Left forelimb (tissue), 1 donor: Measurements from ENCODE around the gene GPR78.

Source experiments
- DNase-seq: peaks from one replicate; pipeline ENCODE4 v3.0.0-alpha.2; 2018; ENCODE audit warnings: low spot score

The GPR78 gene

DNA sequence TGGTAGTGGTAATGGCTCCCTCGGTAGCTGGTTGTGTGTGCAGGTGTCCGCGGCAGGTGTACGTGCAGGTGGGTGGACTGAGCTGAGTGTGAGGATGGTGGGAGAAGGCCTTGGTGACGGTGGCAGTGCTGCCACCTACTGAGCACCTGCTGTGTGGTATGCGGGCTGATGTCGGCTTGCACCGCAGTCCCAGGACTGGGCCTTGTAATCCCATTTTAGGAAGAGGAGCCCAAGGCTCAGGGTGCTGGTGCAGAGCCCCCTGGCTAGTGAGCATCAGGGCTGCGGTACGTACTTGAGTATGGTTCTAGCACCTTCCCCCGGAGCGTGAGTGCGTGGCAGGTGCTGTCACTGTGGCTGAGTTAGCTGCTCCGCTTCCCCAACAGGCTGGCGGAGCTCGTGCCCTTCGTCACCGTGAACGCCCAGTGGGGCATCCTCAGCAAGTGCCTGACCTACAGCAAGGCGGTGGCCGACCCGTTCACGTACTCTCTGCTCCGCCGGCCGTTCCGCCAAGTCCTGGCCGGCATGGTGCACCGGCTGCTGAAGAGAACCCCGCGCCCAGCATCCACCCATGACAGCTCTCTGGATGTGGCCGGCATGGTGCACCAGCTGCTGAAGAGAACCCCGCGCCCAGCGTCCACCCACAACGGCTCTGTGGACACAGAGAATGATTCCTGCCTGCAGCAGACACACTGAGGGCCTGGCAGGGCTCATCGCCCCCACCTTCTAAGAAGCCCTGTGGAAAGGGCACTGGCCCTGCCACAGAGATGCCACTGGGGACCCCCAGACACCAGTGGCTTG, 6.7 kb downstream of the GPR78 start:
- no peak for DNase-seq

DNA sequence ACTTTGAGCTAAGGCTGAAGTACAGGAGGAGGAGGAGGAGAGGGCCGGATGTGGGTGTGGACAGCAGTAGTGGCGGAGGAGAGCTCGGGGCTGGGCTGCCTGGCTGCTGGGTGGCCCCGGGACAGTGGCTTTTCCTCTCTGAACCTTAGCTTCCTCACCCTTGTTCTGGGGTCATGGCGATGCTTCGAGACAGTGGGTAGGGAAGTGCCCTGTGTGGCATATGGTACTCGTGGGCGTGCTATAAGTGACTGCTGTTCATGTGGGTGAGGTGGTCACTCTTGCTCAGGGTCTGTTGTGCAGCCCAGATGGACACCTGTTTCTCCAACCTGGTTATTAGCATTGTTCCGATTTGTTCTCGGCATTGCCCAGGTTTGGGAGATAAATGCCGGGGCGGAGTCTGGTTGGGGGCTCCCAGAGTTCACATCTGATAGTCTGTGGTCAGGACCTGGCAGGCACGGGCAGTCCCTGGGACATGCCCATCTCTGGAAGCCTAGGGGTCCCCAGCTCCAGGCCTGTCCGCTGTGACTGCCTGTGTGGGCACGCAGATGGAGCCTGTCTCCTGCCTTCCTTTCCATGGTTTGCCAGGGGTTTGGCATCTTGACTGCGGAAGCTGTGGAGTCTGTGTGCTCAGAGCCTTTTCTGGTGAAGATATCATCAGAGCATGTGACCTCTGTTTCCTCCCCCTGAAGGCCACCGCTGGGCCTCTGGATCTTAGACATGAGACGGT, 7.4 kb downstream of the GPR78 start:
- no peak for DNase-seq

- no peak for DNase-seq
Observed at GRCh38 chr4:8588196-8588470, 7.9 kb downstream of the GPR78 start.

DNA sequence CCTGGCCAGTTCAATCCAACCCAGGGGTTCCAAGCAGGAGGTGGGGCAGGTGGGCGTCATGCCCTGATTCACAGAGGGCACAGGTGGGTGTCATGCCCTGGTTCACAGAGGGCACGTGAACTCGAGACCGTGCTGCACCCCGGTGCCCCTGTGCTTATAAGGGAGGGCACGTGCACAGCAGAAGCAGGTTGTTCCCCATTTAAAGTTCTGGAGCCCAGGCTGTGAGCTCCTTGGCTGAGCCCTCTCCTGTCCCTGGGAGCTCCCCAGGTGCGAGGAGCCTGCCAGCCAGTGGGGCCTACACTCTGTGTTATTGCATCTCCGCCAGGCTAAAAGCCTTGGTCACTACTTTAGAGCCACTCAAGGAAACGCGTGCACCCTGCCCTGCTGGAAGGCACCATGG, 9.1 kb downstream of the GPR78 start:
- no peak for DNase-seq

- DNase-seq: no peak
Observed at GRCh38 chr4:8589823-8590545, 9.8 kb downstream of the GPR78 start.

GRCh38 chr4:8590546-8590880, 10.3 kb downstream of the GPR78 start:
- no peak for DNase-seq

GRCh38 chr4:8591114-8591513, 10.9 kb downstream of the GPR78 start:
- no peak for DNase-seq

- no peak for DNase-seq
Observed at GRCh38 chr4:8591626-8592365, 11.6 kb downstream of the GPR78 start.

DNA sequence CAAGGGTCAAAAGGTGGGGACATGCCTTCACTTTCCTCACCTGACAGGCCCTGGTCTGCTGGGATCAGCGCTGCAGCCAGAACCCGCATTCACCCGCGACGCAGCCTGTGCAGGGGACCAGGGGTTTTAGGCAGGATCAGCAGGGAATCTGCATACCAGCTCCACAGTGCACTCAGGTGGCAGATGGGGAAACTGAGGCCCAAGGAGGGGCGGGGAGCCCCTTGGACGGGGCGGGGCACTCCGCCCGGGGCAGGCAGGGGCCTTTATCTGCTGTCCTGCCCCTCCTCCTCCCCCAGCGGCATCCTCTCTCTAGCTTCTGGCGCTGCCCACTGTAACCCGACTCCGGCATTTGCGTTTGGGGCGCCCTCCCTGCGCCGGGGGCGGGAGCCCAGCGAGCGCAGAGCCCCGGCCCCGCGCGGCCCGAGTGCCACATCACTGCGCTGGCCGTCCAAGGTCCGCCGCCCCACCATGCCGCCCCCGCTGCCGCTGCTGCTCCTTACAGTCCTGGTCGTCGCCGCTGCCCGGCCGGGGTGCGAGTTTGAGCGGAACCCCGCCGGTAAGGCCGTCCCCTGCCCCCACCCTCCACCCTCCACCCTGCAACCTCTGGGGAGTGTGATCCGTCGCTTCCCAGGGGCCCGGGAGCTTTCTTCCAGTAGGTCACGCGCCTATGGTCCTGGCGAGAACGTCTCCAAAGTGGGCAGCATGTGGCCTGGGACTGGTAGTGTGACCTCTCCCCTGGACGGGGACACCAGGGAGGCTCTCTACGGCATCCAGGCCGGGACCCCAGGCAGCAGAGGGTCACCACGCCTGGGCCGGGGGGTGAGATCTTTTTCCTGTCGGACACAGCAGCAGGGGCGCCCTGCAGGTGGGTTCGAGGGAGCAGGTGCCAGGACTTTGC, 12.4 kb downstream of the GPR78 start, which contains the start of gene CPZ:
Gene CPZ, plus strand, starts transcription at position 400 of the 898 bp plus-strand sequence. Its CDS starts 69 bp downstream, at position 469.
- no peak for DNase-seq

GRCh38 chr4:8593264-8594096, 13.3 kb downstream of the GPR78 start:
- DNase-seq: no peak

DNA sequence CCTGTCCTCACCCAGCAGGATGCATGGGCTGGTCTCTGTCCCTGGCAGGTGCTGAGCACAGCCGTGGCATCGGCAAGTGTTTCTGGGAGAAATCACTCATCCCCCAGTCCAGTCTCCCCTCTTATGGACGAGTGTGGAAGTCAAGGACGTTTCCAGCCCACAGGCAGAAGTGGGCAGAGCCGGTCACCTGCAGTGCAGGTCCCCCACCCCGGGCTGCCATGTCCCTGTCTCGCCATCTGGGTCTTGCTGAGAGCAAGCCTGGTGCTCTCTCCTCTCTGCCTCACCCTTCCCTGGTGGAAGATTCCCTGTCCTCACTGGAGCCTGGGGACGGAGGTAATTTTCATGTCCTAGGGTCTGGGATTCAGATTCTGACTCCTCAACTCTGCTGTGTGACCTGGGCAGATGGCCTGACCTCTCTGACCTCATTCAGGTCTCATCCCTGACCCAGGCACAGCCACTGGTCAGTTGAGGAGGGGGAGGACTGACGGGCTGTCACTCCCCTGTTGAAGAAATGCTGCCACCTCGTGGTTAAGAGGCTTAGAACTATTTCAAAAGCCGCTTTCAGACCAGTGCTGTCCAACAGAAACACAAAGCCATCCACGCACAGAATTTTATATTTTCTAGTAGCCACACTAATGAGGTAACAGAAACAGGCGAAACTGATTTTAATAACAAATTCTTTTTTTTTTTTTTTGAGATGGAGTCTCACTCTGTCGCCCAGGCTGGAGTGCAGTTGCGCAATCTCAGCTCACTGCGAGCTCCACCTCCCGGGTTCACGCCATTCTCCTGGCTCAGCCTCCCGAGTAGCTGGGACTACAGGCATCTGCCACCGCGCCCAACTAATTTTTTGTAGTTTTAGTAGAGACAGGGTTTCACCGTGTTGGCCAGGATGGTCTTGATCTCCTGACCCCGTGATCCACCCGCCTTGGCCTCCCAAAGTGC, 14.2 kb downstream of the GPR78 start:
- DNase-seq: no peak

DNA sequence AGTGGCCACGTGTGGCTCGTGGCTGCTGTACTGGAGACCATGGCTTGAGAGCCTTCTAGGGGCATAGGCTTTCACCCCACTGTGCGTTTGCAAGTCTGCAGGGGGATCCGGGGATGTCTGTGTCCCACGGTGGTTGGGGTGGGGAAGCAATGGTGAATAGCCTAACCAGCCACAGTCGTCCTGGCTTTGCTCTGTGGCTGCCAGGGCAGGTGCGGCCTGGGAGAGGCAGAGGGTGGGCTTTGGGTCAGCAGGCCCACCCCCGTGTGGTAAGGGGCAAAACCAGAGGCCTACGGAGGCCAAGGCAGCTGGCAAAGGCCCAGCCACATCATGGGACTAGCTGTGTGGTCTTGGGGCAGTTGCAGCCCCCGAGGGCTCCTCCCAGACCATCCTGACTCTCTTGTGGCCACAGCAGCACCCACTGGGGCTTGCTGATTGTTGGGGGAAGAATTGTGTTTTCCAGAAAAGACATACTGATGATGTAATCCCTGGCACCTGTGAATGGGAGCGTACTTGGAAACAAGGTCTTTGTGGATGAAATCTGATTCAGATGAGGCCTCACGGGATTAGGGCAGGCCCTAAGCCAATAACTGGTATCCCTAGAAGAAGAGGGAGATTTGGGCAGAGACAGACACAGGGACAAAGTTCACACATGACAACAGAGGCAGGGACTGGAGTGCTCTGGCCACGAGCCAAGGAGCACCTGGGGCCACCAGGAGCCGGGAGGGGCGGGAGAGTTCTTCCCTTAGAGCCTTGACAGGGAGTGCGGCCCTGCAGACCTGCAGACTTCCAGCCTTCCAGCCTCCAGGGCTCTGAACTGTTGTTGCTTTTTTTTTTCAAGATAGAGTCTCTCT, 15.3 kb downstream of the GPR78 start:
- no peak for DNase-seq

GRCh38 chr4:8596891-8597290, 16.7 kb downstream of the GPR78 start:
- DNase-seq: no peak

- no peak for DNase-seq
Observed at GRCh38 chr4:8597319-8597718, 17.1 kb downstream of the GPR78 start.

DNA sequence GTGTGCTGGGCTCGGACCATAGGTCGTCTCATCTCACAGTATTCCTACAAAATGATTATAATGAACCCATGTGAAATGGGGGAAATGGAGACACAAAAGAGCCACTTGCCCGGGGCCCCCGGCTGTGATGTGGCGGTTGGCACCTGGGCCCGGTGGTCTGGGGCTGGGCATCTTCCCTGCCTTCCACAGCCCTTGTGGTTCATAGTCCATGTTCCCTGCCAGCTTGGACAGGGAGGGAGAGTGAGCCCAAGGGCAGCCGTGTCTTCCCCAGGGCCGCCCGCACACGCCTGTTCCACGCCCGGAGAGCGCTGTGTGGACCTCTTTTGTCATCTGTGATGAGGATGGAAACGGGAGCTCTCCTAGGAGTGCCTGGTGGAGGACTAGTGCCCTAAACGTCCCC, 17.6 kb downstream of the GPR78 start:
- no peak for DNase-seq

- no peak for DNase-seq
Observed at GRCh38 chr4:8598391-8599090, 18.3 kb downstream of the GPR78 start.

DNA sequence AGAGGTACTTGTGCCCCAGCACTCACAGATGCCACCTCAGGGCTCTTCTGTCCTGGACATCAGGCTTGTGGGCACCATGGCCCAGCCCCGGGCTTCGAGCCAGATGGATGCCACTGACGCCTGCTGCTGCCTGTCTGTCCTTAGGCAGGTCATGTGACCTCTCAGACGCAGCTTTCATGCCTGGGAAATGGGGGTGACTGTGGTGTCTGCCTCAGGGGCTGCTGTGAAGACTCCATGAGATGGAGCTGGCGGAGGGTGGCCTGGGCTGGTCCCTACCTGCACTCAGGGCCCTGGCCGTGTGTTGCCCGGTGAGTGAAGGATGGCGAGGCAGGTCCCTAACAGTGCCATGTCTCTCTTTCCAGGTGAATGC, 18.9 kb downstream of the GPR78 start:
- DNase-seq: no peak

DNA sequence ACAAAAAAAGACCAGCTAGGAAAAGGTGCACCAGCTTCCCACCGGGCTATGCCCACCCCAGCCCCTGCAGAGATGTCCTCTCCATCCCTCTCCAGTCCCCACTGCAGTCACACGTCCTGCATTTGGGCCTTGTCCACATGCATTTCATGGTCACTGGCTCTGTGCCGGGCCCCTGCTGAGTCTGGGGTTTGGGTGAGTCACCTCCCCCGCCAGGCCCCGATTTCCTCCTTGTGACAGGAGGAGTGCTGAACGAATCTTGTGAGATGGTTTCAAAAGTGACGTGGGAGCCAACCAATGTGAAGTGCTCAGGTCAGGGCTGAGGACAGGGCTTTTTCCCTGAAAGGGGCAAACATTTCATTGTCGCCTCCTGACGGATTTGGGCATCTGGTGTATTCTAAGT, 19.5 kb downstream of the GPR78 start:
- DNase-seq: no peak
